ENCODE data around the gene TRAF1. TPM values are rescaled to one million over a fixed set of nuclear protein-coding genes. Genes with fewer than 3 reads are reported as not detected.

Gene TRAF1
- total and polyA plus RNA-seq, 2 of the 13 experiments (the other 11 are each of a cell fraction or from before 2014, with no cell fraction given): 0.44 to 1.0 TPM

GRCh38 chr9:120877276-120878034 lies 49.1 kb downstream of the TRAF1 start (continued):
- TF ChIP-seq CEBPB (IDR thresholded peaks at IDR 0.05; ENCODE audit: borderline replicate concordance, low read depth, low read length) (no peak), CCDC6 (CRISPR knock-in tag; IDR thresholded peaks at IDR 0.05) (no peak), NFKB2 (CRISPR knock-in tag; IDR thresholded peaks at IDR 0.05; ENCODE audit: borderline replicate concordance) (no peak; the same call in 1 of the 2 replicates), PREB (CRISPR knock-in tag; IDR thresholded peaks at IDR 0.05) (0 out of 2 replicates have a peak, but pooled peaks have one; percentile 39), BRD4 (CRISPR knock-in tag; IDR thresholded peaks at IDR 0.05) (peak; percentile 64; the same call in 1 of the 2 replicates), TBX3 (IDR thresholded peaks at IDR 0.05; ENCODE audit: borderline replicate concordance) (no peak), IKZF4 (CRISPR knock-in tag; IDR thresholded peaks at IDR 0.05; ENCODE audit: borderline replicate concordance, low read depth, not compliant biosample characterization) (no peak), MYPOP (CRISPR knock-in tag; IDR thresholded peaks at IDR 0.05) (peak; percentile 98), FOSL1 (CRISPR knock-in tag; IDR thresholded peaks at IDR 0.05; ENCODE audit: borderline replicate concordance) (no peak), ZNF710 (CRISPR knock-in tag; IDR thresholded peaks at IDR 0.05; ENCODE audit: borderline replicate concordance) (0 out of 2 replicates have a peak, but pooled peaks have one; percentile 29), DMAP1 (CRISPR knock-in tag; IDR thresholded peaks at IDR 0.05) (peak; percentile 77; the same call in 1 of the 2 replicates), CEBPZ (IDR thresholded peaks at IDR 0.05; ENCODE audit: low read length) (no peak), HOXA9 (CRISPR knock-in tag; IDR thresholded peaks at IDR 0.05; ENCODE audit: borderline replicate concordance) (no peak), CTCF (CRISPR knock-in tag; IDR thresholded peaks at IDR 0.05) (peak; percentile 69), ZNF543 (CRISPR knock-in tag; IDR thresholded peaks at IDR 0.05) (no peak), NFE2L1 (CRISPR knock-in tag; IDR thresholded peaks at IDR 0.05; ENCODE audit: borderline replicate concordance) (no peak), TAF15 (IDR thresholded peaks at IDR 0.05; ENCODE audit: low read depth, low read length, poor library complexity, severe bottlenecking) (no peak), TARDBP (CRISPR knock-in tag; IDR thresholded peaks at IDR 0.05) (no peak), ZNF709 (CRISPR knock-in tag; IDR thresholded peaks at IDR 0.05) (0 out of 2 replicates have a peak, but pooled peaks have one; percentile 44)

Measured in HepG2 (cell line).